Fibroblast of the conjunctiva (primary cell): ENCODE measurements around the gene INCA1.

Experiments
- DNase-seq: peaks from one replicate; pipeline ENCODE4 v3.0.0-alpha.2; 2010; ENCODE audit warnings: low read depth

Gene INCA1

GRCh38 chr17:4948931-4949320 lies 48.4 kb downstream of the INCA1 start:
- DNase-seq, result peak; percentile 84

- peak; percentile 86 for DNase-seq
Measured at GRCh38 chr17:4948166-4948930, 49.0 kb downstream of the INCA1 start, which contains the start of gene PFN1. TSS of gene PFN1 (minus strand) at chr17:4948530. CDS start at chr17:4948394, 136 bp downstream.

GRCh38 chr17:4947411-4948165 lies 49.7 kb downstream of the INCA1 start:
- DNase-seq, result no peak

- no peak for DNase-seq
Measured at GRCh38 chr17:4947010-4947410, 50.3 kb downstream of the INCA1 start.

GRCh38 chr17:4946312-4946976 lies 50.9 kb downstream of the INCA1 start:
- no peak for DNase-seq

- DNase-seq, result no peak
Measured at GRCh38 chr17:4945944-4946280, 51.4 kb downstream of the INCA1 start.

- DNase-seq, result peak; percentile 86
Measured at GRCh38 chr17:4945176-4945943, 52.0 kb downstream of the INCA1 start.

- DNase-seq, result no peak
Measured at GRCh38 chr17:4944554-4945175, 52.7 kb downstream of the INCA1 start.

- DNase-seq, result no peak
Measured at GRCh38 chr17:4944163-4944553, 53.2 kb downstream of the INCA1 start.

GRCh38 chr17:4942760-4943508 lies 54.4 kb downstream of the INCA1 start:
- DNase-seq, result no peak

GRCh38 chr17:4941319-4941610 lies 56.1 kb downstream of the INCA1 start:
- no peak for DNase-seq

- DNase-seq, result no peak
Measured at GRCh38 chr17:4940555-4941318, 56.6 kb downstream of the INCA1 start.

GRCh38 chr17:4939796-4940554 lies 57.3 kb downstream of the INCA1 start, which contains the start of the genes RNF167 and SLC25A11:
TSS of gene RNF167 (plus strand) at chr17:4940268. CDS start at chr17:4940910, 642 bp downstream.
TSS of gene SLC25A11 (minus strand) at chr17:4940046. CDS start at chr17:4939910, 136 bp downstream.
- peak; percentile 100 for DNase-seq

GRCh38 chr17:4939546-4939795 lies 57.9 kb downstream of the INCA1 start:
- no peak for DNase-seq

- DNase-seq, result no peak
Measured at GRCh38 chr17:4938688-4939545, 58.4 kb downstream of the INCA1 start.
